Astrocyte (in vitro differentiated cells and primary cell): ENCODE data around the gene RTF1.

Experiments
- EZH2 ChIP-seq: IDR thresholded peaks from 2 replicates; pipeline ENCODE4 v1.6.1; 2012; ENCODE audit warnings: mild to moderate bottlenecking, low read length, inconsistent platforms; ENCODE audit not compliant: insufficient read depth
- TF ChIP-seq, protein P1 (sequence below): IDR thresholded peaks from 2 replicates; pipeline ENCODE4 v1.5.1; 2011; ENCODE audit warnings: low read depth, mild to moderate bottlenecking, inconsistent platforms, low read length, moderate library complexity; ENCODE audit not compliant: insufficient read depth

DNA sequence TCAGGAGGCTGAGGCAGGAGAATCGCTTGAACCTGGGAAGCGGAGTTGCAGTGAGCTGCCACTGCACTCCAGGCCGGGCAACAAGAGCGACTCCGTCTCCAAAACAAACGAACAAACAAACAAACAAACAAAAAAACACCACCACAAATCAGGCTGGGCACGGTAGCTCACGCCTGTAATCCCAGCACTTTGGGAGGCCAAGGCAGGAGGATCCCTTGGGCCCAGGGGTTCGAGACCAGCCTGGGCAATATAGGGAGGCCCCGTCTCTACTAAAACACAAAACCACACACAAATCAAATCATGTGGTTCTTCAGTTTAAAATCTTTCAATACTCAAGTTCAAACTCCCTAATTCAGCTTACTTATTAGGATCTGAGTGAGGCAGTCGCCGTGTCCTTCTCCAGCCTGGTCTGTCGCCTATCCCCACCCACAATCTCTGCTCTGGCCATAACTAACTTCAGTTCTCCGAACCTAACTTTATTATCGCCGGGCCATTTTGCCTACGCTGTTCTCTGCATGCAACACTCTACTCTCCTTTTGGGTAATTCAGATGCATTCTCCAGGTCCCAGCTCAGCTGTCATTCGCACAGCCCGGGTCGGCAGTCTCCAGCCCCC is 660 bp upstream of the RTF1 start:
- TF ChIP-seq, protein P1, sequence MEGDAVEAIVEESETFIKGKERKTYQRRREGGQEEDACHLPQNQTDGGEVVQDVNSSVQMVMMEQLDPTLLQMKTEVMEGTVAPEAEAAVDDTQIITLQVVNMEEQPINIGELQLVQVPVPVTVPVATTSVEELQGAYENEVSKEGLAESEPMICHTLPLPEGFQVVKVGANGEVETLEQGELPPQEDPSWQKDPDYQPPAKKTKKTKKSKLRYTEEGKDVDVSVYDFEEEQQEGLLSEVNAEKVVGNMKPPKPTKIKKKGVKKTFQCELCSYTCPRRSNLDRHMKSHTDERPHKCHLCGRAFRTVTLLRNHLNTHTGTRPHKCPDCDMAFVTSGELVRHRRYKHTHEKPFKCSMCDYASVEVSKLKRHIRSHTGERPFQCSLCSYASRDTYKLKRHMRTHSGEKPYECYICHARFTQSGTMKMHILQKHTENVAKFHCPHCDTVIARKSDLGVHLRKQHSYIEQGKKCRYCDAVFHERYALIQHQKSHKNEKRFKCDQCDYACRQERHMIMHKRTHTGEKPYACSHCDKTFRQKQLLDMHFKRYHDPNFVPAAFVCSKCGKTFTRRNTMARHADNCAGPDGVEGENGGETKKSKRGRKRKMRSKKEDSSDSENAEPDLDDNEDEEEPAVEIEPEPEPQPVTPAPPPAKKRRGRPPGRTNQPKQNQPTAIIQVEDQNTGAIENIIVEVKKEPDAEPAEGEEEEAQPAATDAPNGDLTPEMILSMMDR: no peak
- no peak for TF ChIP-seq EZH2
